Adrenal gland (tissue), 12 donors: ENCODE results near the gene LMX1B. TPM values are rescaled to one million over a fixed set of nuclear protein-coding genes. Genes with fewer than 3 reads are reported as not detected.

ENCODE experiments used
- DNase-seq, 7 donors: peaks; one replicate each; pipeline ENCODE4 v3.0.0-alpha.2; 2019 to 2020
- H3K27ac ChIP-seq, 5 donors: fragments of 200-600 bp; sonication (generic) in 4 of 5; 1 replicate in 3 of 5; 2 replicates in 2 of 5; pipeline versions ENCODE4 v1.5.1 to v1.8.0; 2016 to 2020; ENCODE audit warnings: mild to moderate bottlenecking in 1 of 5
- H3K27me3 ChIP-seq: fragments of 200-600 bp; 2 replicates; pipeline ENCODE4 v1.8.0; 2021
- H3K36me3 ChIP-seq, 2 donors: fragments of 200-600 bp; replicated peaks in 1 of 2; 1 replicate in 1 of 2; 2 replicates in 1 of 2; pipeline versions ENCODE4 v1.5.1 to v1.8.0; 2018 to 2022
- H3K4me1 ChIP-seq, 2 donors: fragments of 200-600 bp; replicated peaks in 1 of 2; 1 replicate in 1 of 2; 2 replicates in 1 of 2; pipeline versions ENCODE4 v1.5.1 to v1.8.0; 2018 to 2021
- H3K4me3 ChIP-seq, 4 donors: fragments of 200-600 bp; sonication (generic) in 3 of 4; one replicate each; pipeline ENCODE4 v1.5.1; 2016 to 2018
- H3K9me3 ChIP-seq, 3 donors: fragments of 200-600 bp; sonication (generic) in 1 of 3; replicated peaks in 1 of 3; 1 replicate in 2 of 3; 2 replicates in 1 of 3; pipeline versions ENCODE4 v1.5.1 to v1.8.0; 2016 to 2021
- CTCF ChIP-seq, 6 experiments: fragments of 450-650 bp in 4 of 6; fragments of 200-600 bp in 2 of 6; sonication (generic) in 1 of 6; IDR thresholded peaks; 1 replicate in 5 of 6; 2 replicates in 1 of 6; pipeline versions ENCODE4 v1.5.1 to v1.8.0; 2016 to 2021; ENCODE audit warnings: antibody characterized with exemption in 6 of 6, mild to moderate bottlenecking in 2 of 6, moderate library complexity in 1 of 6
- POLR2A ChIP-seq, 2 donors: fragments of 450-650 bp; IDR thresholded peaks; one replicate each; pipeline ENCODE4 v1.6.1; 2017; ENCODE audit warnings: antibody characterized with exemption in 2 of 2, mild to moderate bottlenecking in 2 of 2, moderate library complexity in 1 of 2
- WGBS, 4 donors: extraction: QIAGEN DNeasy Blood & Tissue Kit in 2 of 4; methylation state at CpG; one replicate each; pipeline versions ENCODE4 v1.1.5 to v1.1.7; 2013 to 2017; 5-methylcytosine and 5-hydroxymethylcytosine counted together
- intact Hi-C, 2 donors: fragments of 100-400 bp; cut with DNase I; formaldehyde crosslinking; loops; one replicate each; pipeline versions ENCODE4 v1.14.1 to v1.15.0; 2022 to 2023
- polyA plus RNA-seq, 3 donors: library from polyadenylated mRNA; stranded (reverse); fragments of 200-250 nt in 2 of 3; fragments of 350-450 nt in 1 of 3; fragmentation: Illumina TruSeq in 1 of 3; extraction: RNeasy Lipid Tissue Mini Kit (QIAGEN cat#74804) in 1 of 3; gene quantifications; one replicate each; pipeline ENCODE4 v1.2.3, GENCODE V29; 2013 to 2014
- total RNA-seq, 9 donors: library from RNA; depleted of rRNA in 4 of 9; stranded (reverse); fragments of >200 nt in 4 of 9; fragments of 120-200 nt in 1 of 9; fragmentation: NEBNext Ultra II Directional in 1 of 9; extraction: Animal tissue kit (Norgen Biotek cat#: 25700) in 1 of 9; gene quantifications; one replicate each; pipeline versions ENCODE4 v1.1.0 to v1.2.4, GENCODE V29; 2013 to 2023
- donor health status: healthy with polysubstance abuse.
- donor health status: Bipolar disorder and iron deficiency.
- donor health status: DM: yes; HTN: yes; CAD: no.
- donor health status: DM: no; HTN: no; CAD: no.
- donor health status: DM: no; HTN: no; CAD: no.
- donor health status: DM: yes; HTN: yes; CAD: no.

Gene LMX1B
- total and polyA plus RNA-seq, 12 donors = under 0.01 to 0.07 TPM; not detected in 10

GRCh38 chr9:126674365-126675146, 60.8 kb downstream of the LMX1B start:
- Histone ChIP-seq H3K4me3 (no peak overlapping the region), H3K9me3 (no peaks in the 10 kb centered on the region), H3K4me1 (no peaks in the 10 kb centered on the region), H3K36me3 (no peaks in the 10 kb centered on the region), H3K27ac (no peak overlapping the region), H3K27me3 (peaks cover 35% of the 10 kb centered on the region)
- WGBS, 4 donors = 30 to 54% (median 43%) methylated on average over 11 of the region's 11 CpGs
- DNase-seq = no peak
- TF ChIP-seq POLR2A (IDR thresholded peaks at IDR 0.05) (no peak), CTCF (IDR thresholded peaks at IDR 0.05) (no peak)
- intact Hi-C loops = no loop called here

DNA sequence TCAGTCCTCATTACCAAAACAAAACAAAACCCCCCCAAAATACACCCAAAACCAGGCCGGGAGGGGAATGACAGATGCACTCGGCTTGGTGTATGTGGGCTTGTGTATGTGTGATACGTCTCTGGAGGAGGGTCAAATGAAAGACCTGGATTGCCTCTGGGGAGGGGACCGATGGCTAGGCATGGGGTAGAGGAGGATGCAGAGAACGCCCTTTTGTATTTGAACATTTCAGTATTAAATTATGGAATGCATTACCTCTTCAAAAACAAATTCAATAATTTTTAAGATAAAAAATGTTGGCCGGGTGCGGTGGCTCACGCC, 61.4 kb downstream of the LMX1B start:
- no peak overlapping the region for H3K27ac ChIP-seq
- peaks cover 32% of the 10 kb centered on the region for H3K27me3 ChIP-seq
- no peak overlapping the region for H3K4me3 ChIP-seq
- 50 to 61% (median 54%) methylated on average over 8 of the region's 8 CpGs for WGBS, 4 donors
- DNase-seq = no peak
- no peaks in the 10 kb centered on the region for H3K36me3 ChIP-seq
- no peaks in the 10 kb centered on the region for H3K4me1 ChIP-seq
- intact Hi-C loops = no loop called here
- no peaks in the 10 kb centered on the region for H3K9me3 ChIP-seq
- TF ChIP-seq CTCF (IDR thresholded peaks at IDR 0.05) (no peak), POLR2A (IDR thresholded peaks at IDR 0.05) (no peak)

GRCh38 chr9:126676102-126676684, 62.5 kb downstream of the LMX1B start:
- Histone ChIP-seq H3K4me1 (no peaks in the 10 kb centered on the region), H3K36me3 (no peaks in the 10 kb centered on the region), H3K27me3 (peaks cover 32% of the 10 kb centered on the region), H3K9me3 (no peaks in the 10 kb centered on the region), H3K27ac (no peak overlapping the region), H3K4me3 (no peak overlapping the region)
- TF ChIP-seq CTCF (IDR thresholded peaks at IDR 0.05) = no peak
- no peak for TF ChIP-seq POLR2A (IDR thresholded peaks at IDR 0.05)
- DNase-seq = no peak
- WGBS, 4 donors = 12 to 23% (median 14%) methylated on average over 10 to 11 of the region's 11 CpGs
- intact Hi-C loops = no loop called here

GRCh38 chr9:126676685-126677143, 63.0 kb downstream of the LMX1B start:
- peak in 1 of 7 donors; percentile 42 for DNase-seq
- H3K27me3 ChIP-seq = peaks cover 32% of the 10 kb centered on the region
- 4 to 10% (median 5%) methylated on average over 11 to 24 of the region's 24 CpGs for WGBS, 4 donors
- TF ChIP-seq POLR2A (IDR thresholded peaks at IDR 0.05) = no peak
- TF ChIP-seq CTCF (IDR thresholded peaks at IDR 0.05) = no peak
- H3K36me3 ChIP-seq = no peaks in the 10 kb centered on the region
- H3K27ac ChIP-seq = no peak overlapping the region
- H3K4me1 ChIP-seq = no peaks in the 10 kb centered on the region
- intact Hi-C loops = no loop called here
- no peak overlapping the region for H3K4me3 ChIP-seq
- no peaks in the 10 kb centered on the region for H3K9me3 ChIP-seq
